Transverse colon (tissue), 3 donors: ENCODE results near the gene BACE1.

Experiments
- CTCF ChIP-seq, 5 experiments: fragments of 200-600 bp in 3 of 5; fragments of 450-650 bp in 2 of 5; sonication (generic) in 3 of 5; IDR thresholded peaks; 1 replicate in 2 of 5; 2 replicates in 3 of 5; pipeline ENCODE4 v1.5.1; 2016 to 2017; ENCODE audit warnings: antibody characterized with exemption in 5 of 5, inconsistent platforms in 3 of 5, mild to moderate bottlenecking in 2 of 5, moderate library complexity in 1 of 5
- EP300 ChIP-seq: sonication (generic); formaldehyde crosslinking; IDR thresholded peaks from one replicate; pipeline ENCODE4 v1.6.1; 2017; ENCODE audit warnings: antibody characterized with exemption, low read depth
- POLR2A ChIP-seq: fragments of 450-650 bp; IDR thresholded peaks from one replicate; pipeline ENCODE4 v1.6.1; 2016; ENCODE audit warnings: antibody characterized with exemption, mild to moderate bottlenecking, moderate library complexity

DNA sequence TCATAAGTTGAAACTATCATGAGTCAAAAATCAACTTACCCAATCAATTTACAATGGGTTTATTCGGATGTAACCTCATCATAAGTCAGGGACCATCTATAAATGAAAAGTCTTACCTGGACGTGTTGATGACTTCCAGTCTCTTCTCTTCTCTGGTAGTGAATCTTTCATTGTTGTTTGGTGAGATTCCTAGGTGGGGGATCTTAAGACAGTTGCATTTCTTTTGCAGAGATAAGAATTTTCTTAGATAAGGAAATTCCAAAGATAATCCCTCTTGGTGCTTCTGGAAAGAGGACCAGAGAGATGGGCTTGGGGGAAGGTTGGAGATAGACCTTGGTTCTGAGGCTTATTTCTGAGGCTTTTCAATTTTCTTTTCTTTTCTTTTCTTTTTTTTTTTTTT, 46.2 kb downstream of the BACE1 start:
- TF ChIP-seq CTCF (IDR thresholded peaks at IDR 0.05) (no peak), EP300 (no peak), POLR2A (no peak)
